B cell (primary cell): ENCODE data around the gene B4GALT3. TPM values are rescaled to one million over a fixed set of nuclear protein-coding genes. Genes with fewer than 3 reads are reported as not detected.

Experiments used
- ATAC-seq: fragments of 200-7000 bp; cut with Tn5 transposase; one replicate; pipeline ENCODE4 v1.10.0; 2021; ENCODE audit warnings: low read depth, mild to moderate bottlenecking, moderate number of reproducible peaks, moderate library complexity
- CTCF ChIA-PET: fragments of 350-600 bp; sonication (Branson Sonifier 250); formaldehyde crosslinking; loops from one replicate; lab custom pipeline; 2021; ENCODE audit warnings: antibody characterized with exemption, inconsistent platforms; lab: Charles Lee
- POLR2A ChIA-PET: fragments of 350-600 bp; sonication (Branson Sonifier 250); formaldehyde crosslinking; loops from one replicate; lab custom pipeline; 2021; ENCODE audit warnings: antibody characterized with exemption; lab: Charles Lee
- DNase-seq: peaks from one replicate; pipeline ENCODE4 v3.0.0; 2013
- H2AFZ ChIP-seq: 2 replicates; pipeline ENCODE4 v1.6.1; 2012; ENCODE audit warnings: mild to moderate bottlenecking, low read depth, low read length; ENCODE audit not compliant: insufficient read depth, poor library complexity, severe bottlenecking
- H3K27ac ChIP-seq, 2 donors: 1 replicate in 1 of 2; 2 replicates in 1 of 2; pipeline ENCODE4 v1.5.1; 2012 to 2013; ENCODE audit warnings: low read length in 2 of 2, mild to moderate bottlenecking in 2 of 2, moderate library complexity in 1 of 2
- H3K27me3 ChIP-seq, 4 experiments: fragments of 200-600 bp in 1 of 4; sonication (generic) in 1 of 4; replicated peaks in 1 of 4; 1 replicate in 2 of 4; 2 replicates in 2 of 4; pipeline versions ENCODE4 v1.6.1 to v1.7.0; 2013 to 2016; ENCODE audit warnings: low read length in 3 of 4, mild to moderate bottlenecking in 2 of 4, mixed read lengths in 1 of 4, moderate library complexity in 1 of 4; ENCODE audit not compliant: insufficient read depth in 4 of 4, control insufficient read depth in 3 of 4; ENCODE audit errors: control extremely low read depth in 1 of 4
- H3K36me3 ChIP-seq, 2 experiments: replicated peaks in 1 of 2; 1 replicate in 1 of 2; 2 replicates in 1 of 2; pipeline versions ENCODE4 v1.6.1 to v1.7.1; 2013; ENCODE audit warnings: low read length in 1 of 2; ENCODE audit not compliant: insufficient read depth in 2 of 2, control insufficient read depth in 1 of 2; ENCODE audit errors: control extremely low read depth in 1 of 2, extremely low read depth in 1 of 2
- H3K4me1 ChIP-seq, 2 donors: fragments of 200-600 bp in 1 of 2; sonication (generic) in 1 of 2; 1 replicate in 1 of 2; 2 replicates in 1 of 2; pipeline versions ENCODE4 v1.5.1 to v1.6.1; 2013 to 2017; ENCODE audit warnings: low read length in 2 of 2; ENCODE audit not compliant: control insufficient read depth in 2 of 2, insufficient read depth in 2 of 2
- H3K4me2 ChIP-seq: replicated peaks from 2 replicates; pipeline ENCODE3; 2012; ENCODE audit warnings: mild to moderate bottlenecking, low read depth, low read length; ENCODE audit not compliant: poor library complexity, severe bottlenecking
- H3K4me3 ChIP-seq, 5 experiments: fragments of 200-600 bp in 1 of 5; sonication (generic) in 1 of 5; 1 replicate in 3 of 5; 2 replicates in 2 of 5; pipeline versions ENCODE4 v1.5.1 to v1.7.0; 2011 to 2016; ENCODE audit warnings: low read length in 4 of 5, mild to moderate bottlenecking in 4 of 5, low read depth in 2 of 5, control low read depth in 1 of 5, moderate library complexity in 1 of 5; ENCODE audit not compliant: insufficient read depth in 1 of 5; ENCODE audit errors: control extremely low read depth in 1 of 5, extremely low read depth in 1 of 5
- H3K79me2 ChIP-seq: fragments of 200-600 bp; sonication (generic); one replicate; pipeline ENCODE4 v1.6.0; 2016; ENCODE audit warnings: low read length; ENCODE audit not compliant: control insufficient read depth, insufficient read depth
- H3K9ac ChIP-seq: fragments of 200-600 bp; sonication (generic); 2 replicates; pipeline ENCODE4 v1.6.1; 2017; ENCODE audit warnings: mild to moderate bottlenecking, low read length, moderate library complexity
- H3K9me3 ChIP-seq, 3 donors: one replicate each; pipeline versions ENCODE4 v1.6.1 to v1.7.1; 2013; ENCODE audit warnings: low read length in 2 of 3; ENCODE audit not compliant: control insufficient read depth in 2 of 3, insufficient read depth in 1 of 3; ENCODE audit errors: control extremely low read depth in 1 of 3
- H4K20me1 ChIP-seq: 2 replicates; pipeline ENCODE4 v1.6.0; 2012; ENCODE audit warnings: mild to moderate bottlenecking, low read length; ENCODE audit not compliant: insufficient read depth, control insufficient read depth, poor library complexity, severe bottlenecking
- H3K27ac Mint-ChIP-seq: one replicate; pipeline ENCODE4 v1.8.0; 2021; ENCODE audit warnings: mixed read lengths
- H3K27me3 Mint-ChIP-seq: one replicate; pipeline ENCODE4 v1.8.0; 2021; ENCODE audit warnings: mixed read lengths
- H3K4me1 Mint-ChIP-seq: one replicate; pipeline ENCODE4 v1.8.0; 2021; ENCODE audit warnings: mixed read lengths
- H3K4me3 Mint-ChIP-seq: one replicate; pipeline ENCODE4 v1.8.0; 2021; ENCODE audit warnings: mixed read lengths
- H3K9me3 Mint-ChIP-seq: one replicate; pipeline ENCODE4 v1.8.0; 2022; ENCODE audit warnings: mixed read lengths; ENCODE audit not compliant: insufficient read depth
- CTCF ChIP-seq: fragments of 200-600 bp; IDR thresholded peaks from one replicate; pipeline ENCODE4 v1.8.0; 2022; ENCODE audit warnings: antibody characterized with exemption, mild to moderate bottlenecking
- EZH2 ChIP-seq: IDR thresholded peaks from 2 replicates; pipeline ENCODE4 v1.6.1; 2012; ENCODE audit warnings: borderline replicate concordance, low read depth, mild to moderate bottlenecking, moderate library complexity, low read length; ENCODE audit not compliant: insufficient read depth, poor library complexity, severe bottlenecking
- WGBS: methylation state at CpG from one replicate; pipeline ENCODE4 v1.1.5; 2013; ENCODE audit warnings: missing lambda C conversion rate; ENCODE audit not compliant: insufficient coverage; 5-methylcytosine and 5-hydroxymethylcytosine counted together
- intact Hi-C: fragments of 100-400 bp; cut with micrococcal nuclease; formaldehyde crosslinking; loops from one replicate; pipeline ENCODE4 v1.10.0; 2022
- polyA plus RNA-seq: library from polyadenylated mRNA; depleted of rRNA; stranded (reverse); fragments of >200 nt; gene quantifications from 2 replicates; pipeline ENCODE4 v1.2.3, GENCODE V29; 2012
- total RNA-seq, 2 donors: library from RNA; stranded (reverse); fragments of 120-200 nt in 1 of 2; gene quantifications; 1 replicate in 1 of 2; 2 replicates in 1 of 2; pipeline versions ENCODE4 v1.2.3 to v1.2.4, GENCODE V29; 2013 to 2022

The B4GALT3 gene
- total and polyA plus RNA-seq, 2 donors (not counting 1 experiment from before 2014, with no cell fraction given): 37.6 to 59.6 TPM

GRCh38 chr1:161166669-161167548, 10.4 kb downstream of the B4GALT3 start:
- no peaks in the 10 kb centered on the region for H3K9me3 ChIP-seq
- peak overlapping the region; percentile 78 for H3K9ac ChIP-seq
- H3K36me3 ChIP-seq: peaks cover 0 to 47% of the 10 kb centered on the region in 2 experiments
- no peak for TF ChIP-seq CTCF
- TF ChIP-seq EZH2: no peak
- peaks cover 11% of the 10 kb centered on the region for H3K79me2 ChIP-seq
- no peaks in the 10 kb centered on the region for H3K27me3 Mint-ChIP-seq
- WGBS: 15% methylated on average over 29 of the region's 33 CpGs
- H2AFZ ChIP-seq: peak overlapping the region; percentile 95
- ATAC-seq: no peak
- H3K4me1 ChIP-seq: peaks cover 14 to 22% of the 10 kb centered on the region in 2 donors
- peaks cover under 1% of the 10 kb centered on the region for H4K20me1 ChIP-seq
- peaks cover 40% of the 10 kb centered on the region for H3K4me1 Mint-ChIP-seq
- peak overlapping the region; percentile 95 for H3K4me2 ChIP-seq
- H3K27ac Mint-ChIP-seq: peak overlapping the region; percentile 99
- H3K9me3 Mint-ChIP-seq: no peaks in the 10 kb centered on the region
- peak overlapping the region; percentile 91 for H3K4me3 Mint-ChIP-seq
- peak overlapping the region; percentile 48 to 82 (median 69) for H3K4me3 ChIP-seq
- no peak for DNase-seq
- ChIA-PET POLR2A (interaction anchor here (0.5 to 2.2 kb wide), 11 partner anchors 9 to 177 kb away, joined by 3 to 12 read pairs (median 4); partner anchors contain the start of genes B4GALT3, UFC1 and USF1), CTCF (interaction anchor here (0.6 to 4.8 kb wide), 28 partner anchors 9 to 216 kb away, joined by 3 to 47 read pairs (median 6); partner anchors contain the start of genes ADAMTS4, B4GALT3, DEDD and NDUFS2)
- intact Hi-C loops: loop anchor here (1.0 to 2.0 kb wide), 7 partner anchors 10 to 58 kb away; partner anchors contain the start of genes B4GALT3, DEDD, NDUFS2 and NIT1
- no peaks in the 10 kb centered on the region for H3K27me3 ChIP-seq
- peak overlapping the region; percentile 89 to 92 for H3K27ac ChIP-seq
